Endothelial cell of umbilical vein (primary cell): ENCODE results near the gene IWS1. TPM values are rescaled to one million over a fixed set of nuclear protein-coding genes. Genes with fewer than 3 reads are reported as not detected.

Experiments
- BruUV-seq: library from RNA; stranded (reverse); fragments of 400-500 nt; replicated peaks from 2 replicates; lab custom pipeline; 2021; lab: Mats Ljungman, UMichigan
- CTCF ChIA-PET: fragments of 300-600, 350-600 bp; sonication (Branson Sonifier 250); formaldehyde crosslinking; loops from one replicate; lab custom pipeline; 2021; ENCODE audit warnings: antibody characterized with exemption, inconsistent platforms; lab: Charles Lee
- POLR2A ChIA-PET: fragments of 300-600, 350-600 bp; sonication (Branson Sonifier 250); formaldehyde crosslinking; loops from one replicate; lab custom pipeline; 2021; ENCODE audit warnings: antibody characterized with exemption, inconsistent platforms; lab: Charles Lee
- DNase-seq: peaks from one replicate; pipeline ENCODE4 v3.0.0-alpha.2; 2011; ENCODE audit warnings: low read depth, low spot score
- FAIRE-seq: peaks from 2 replicates; lab custom pipeline; 2011; peaks lifted over from hg19 to GRCh38; lab: Jason Lieb, UNC
- H2AFZ ChIP-seq: 2 replicates; pipeline ENCODE4 v1.6.0; 2012; ENCODE audit warnings: low read depth, low read length, control low read depth, inconsistent platforms
- H3K27ac ChIP-seq: 2 replicates; pipeline ENCODE4 v1.5.1; 2011; ENCODE audit warnings: low read depth, mild to moderate bottlenecking, control low read depth, low read length, moderate library complexity; ENCODE audit not compliant: insufficient read depth
- H3K27me3 ChIP-seq, 2 experiments: 2 replicates each; pipeline versions ENCODE4 v1.6.0 to v1.6.1; 2011; ENCODE audit warnings: low read length in 2 of 2, mixed read lengths in 1 of 2; ENCODE audit not compliant: control insufficient read depth in 2 of 2, insufficient read depth in 2 of 2
- H3K36me3 ChIP-seq, 2 experiments: 2 replicates in 1 of 2; 3 replicates in 1 of 2; pipeline ENCODE4 v1.5.1; 2011; ENCODE audit warnings: low read length in 2 of 2, mild to moderate bottlenecking in 1 of 2, moderate library complexity in 1 of 2; ENCODE audit not compliant: control insufficient read depth in 2 of 2, insufficient read depth in 2 of 2; ENCODE audit errors: extremely low read depth in 1 of 2
- H3K4me1 ChIP-seq: 3 replicates; pipeline ENCODE4 v1.5.1; 2011; ENCODE audit warnings: mild to moderate bottlenecking, low read length; ENCODE audit not compliant: control insufficient read depth, insufficient read depth; ENCODE audit errors: extremely low read depth
- H3K4me2 ChIP-seq: 2 replicates; pipeline ENCODE4 v1.6.1; 2011; ENCODE audit warnings: low read length, control low read depth, mixed read lengths; ENCODE audit not compliant: insufficient read depth
- H3K4me3 ChIP-seq, 3 experiments: fragments of 200-600 bp in 1 of 3; sonication (generic), shearing (Covaris generic) in 1 of 3; replicated peaks in 1 of 3; 2 replicates each; pipeline ENCODE4 v1.5.1; 2011 to 2016; ENCODE audit warnings: control low read depth in 3 of 3, low read length in 3 of 3, mild to moderate bottlenecking in 2 of 3, inconsistent platforms in 1 of 3, low read depth in 1 of 3, moderate library complexity in 1 of 3; ENCODE audit not compliant: insufficient read depth in 1 of 3
- H3K79me2 ChIP-seq: 2 replicates; pipeline ENCODE4 v1.6.0; 2012; ENCODE audit warnings: low read length, inconsistent platforms; ENCODE audit not compliant: control insufficient read depth, insufficient read depth
- H3K9ac ChIP-seq: replicated peaks from 2 replicates; pipeline ENCODE3; 2011; ENCODE audit warnings: low read length, control low read depth; ENCODE audit not compliant: insufficient read depth; ENCODE audit errors: extremely low read depth
- H3K9me1 ChIP-seq: replicated peaks from 3 replicates; pipeline ENCODE4 v1.6.0; 2011; ENCODE audit warnings: mild to moderate bottlenecking, low read length; ENCODE audit not compliant: control insufficient read depth, insufficient read depth; ENCODE audit errors: extremely low read depth
- H3K9me3 ChIP-seq: replicated peaks from 2 replicates; pipeline ENCODE4 v1.5.1; 2012; ENCODE audit warnings: low read length, inconsistent platforms; ENCODE audit not compliant: control insufficient read depth, insufficient read depth
- H4K20me1 ChIP-seq: replicated peaks from 2 replicates; pipeline ENCODE3; 2011; ENCODE audit warnings: mild to moderate bottlenecking, low read length; ENCODE audit not compliant: control insufficient read depth, insufficient read depth; ENCODE audit errors: extremely low read depth
- CTCF ChIP-seq, 2 donors: IDR thresholded peaks; 1 replicate in 1 of 2; 2 replicates in 1 of 2; pipeline ENCODE4 v1.5.1; 2011; ENCODE audit warnings: low read length in 2 of 2, mild to moderate bottlenecking in 2 of 2, moderate library complexity in 2 of 2, control low read depth in 1 of 2, inconsistent platforms in 1 of 2, low read depth in 1 of 2; ENCODE audit not compliant: insufficient read depth in 1 of 2; ENCODE audit errors: extremely low read depth in 1 of 2
- EZH2 ChIP-seq: IDR thresholded peaks from 2 replicates; pipeline ENCODE4 v1.6.1; 2012; ENCODE audit warnings: borderline replicate concordance, low read depth, mild to moderate bottlenecking, moderate library complexity, low read length, inconsistent platforms; ENCODE audit not compliant: severe bottlenecking
- FOS ChIP-seq: IDR thresholded peaks from 2 replicates; pipeline ENCODE4 v1.6.1; 2011; ENCODE audit warnings: mild to moderate bottlenecking, low read length, moderate library complexity, borderline replicate concordance; ENCODE audit not compliant: insufficient read depth
- GATA2 ChIP-seq: IDR thresholded peaks from 2 replicates; pipeline ENCODE4 v1.7.0; 2011; ENCODE audit warnings: low read depth, mild to moderate bottlenecking, moderate library complexity, mixed read lengths, low read length; ENCODE audit not compliant: insufficient read length, insufficient read depth
- JUN ChIP-seq: IDR thresholded peaks from 2 replicates; pipeline ENCODE4 v1.6.1; 2011; ENCODE audit warnings: borderline replicate concordance, low read depth; ENCODE audit not compliant: insufficient read length, insufficient read depth
- MAX ChIP-seq: IDR thresholded peaks from 2 replicates; pipeline ENCODE4 v1.6.1; 2011; ENCODE audit not compliant: insufficient read depth, insufficient read length
- MYC ChIP-seq: IDR thresholded peaks from one replicate; pipeline ENCODE4 v1.6.1; 2011; ENCODE audit warnings: mild to moderate bottlenecking, low read depth, low read length
- POLR2A ChIP-seq: IDR thresholded peaks from 2 replicates; pipeline ENCODE4 v1.6.1; 2012; ENCODE audit warnings: low read depth, mild to moderate bottlenecking, control low read depth, low read length
- POLR2AphosphoS5 ChIP-seq: IDR thresholded peaks from 2 replicates; pipeline ENCODE4 v1.6.1; 2012; ENCODE audit warnings: low read depth, mild to moderate bottlenecking, control low read depth, low read length, moderate library complexity; ENCODE audit not compliant: insufficient read depth
- dilution Hi-C: fragments of 300-500 bp; cut with MboI; formaldehyde crosslinking; loops from one replicate; pipeline ENCODE4 v1.15.0; 2019; ENCODE audit warnings: low sequenced_read_pairs; ENCODE audit not compliant: extremely low pct_ligation_motif_present
- intact Hi-C: fragments of 100-400 bp; cut with micrococcal nuclease; formaldehyde crosslinking; loops from one replicate; pipeline ENCODE4 v1.10.0; 2022
- polyA plus RNA-seq, 4 experiments: library from polyadenylated mRNA; depleted of rRNA in 3 of 4; stranded (reverse) in 3 of 4; unstranded in 1 of 4; fragments of >200 nt; gene quantifications; 2 replicates each; pipeline versions ENCODE4 v1.2.1 to v1.2.3, GENCODE V29; 2011 to 2012; ENCODE audit warnings: missing spikeins in 1 of 4
- total RNA-seq: library from RNA; stranded (reverse); gene quantifications from 2 replicates; pipeline ENCODE4 v1.2.3, GENCODE V29; 2021

The IWS1 gene
- total and polyA plus RNA-seq, 2 donors (not counting 3 experiments of a cell fraction or from before 2014, with no cell fraction given): 14.7 to 51.0 TPM

DNA sequence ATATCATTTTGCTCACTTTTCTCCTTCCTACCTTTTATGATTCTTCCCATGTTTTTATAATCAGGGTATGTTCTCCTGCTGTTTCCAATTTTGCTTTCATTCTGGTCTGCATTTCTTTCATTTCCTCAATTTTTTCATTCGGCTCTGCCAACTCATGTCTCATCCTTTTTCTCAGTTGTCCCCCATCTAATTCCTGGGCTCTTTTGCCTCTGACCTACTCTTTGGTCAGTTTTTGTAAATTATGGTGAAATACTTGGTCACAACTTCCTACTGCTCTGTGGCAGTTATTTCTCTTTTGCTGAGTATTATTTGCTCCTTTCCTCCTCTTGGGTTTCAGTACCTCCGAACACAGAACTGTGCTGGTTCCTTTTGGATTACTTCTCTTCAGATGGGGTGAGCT, 36.6 kb upstream of the IWS1 start:
- no peak overlapping the region for H2AFZ ChIP-seq
- no peaks in the 10 kb centered on the region for H3K4me1 ChIP-seq
- H3K27me3 ChIP-seq: peaks cover 7 to 9% of the 10 kb centered on the region in 2 experiments
- BruUV-seq: no TSS peak
- ChIA-PET POLR2A (no interaction called here), CTCF (interaction anchor here (6.6 kb wide), 1 partner anchor 28 kb away, joined by 32 read pairs; no protein-coding TSS in a partner anchor)
- DNase-seq (no peak), FAIRE-seq (no peak)
- H3K9me3 ChIP-seq: no peaks in the 10 kb centered on the region
- no peaks in the 10 kb centered on the region for H4K20me1 ChIP-seq
- no peaks in the 10 kb centered on the region for H3K36me3 ChIP-seq
- no peak overlapping the region for H3K4me3 ChIP-seq
- intact Hi-C loops (loop anchor here (5.0 kb wide), 1 partner anchor 849 kb away; no protein-coding TSS in a partner anchor), dilution Hi-C loops (no loop called here)
- H3K9ac ChIP-seq: no peak overlapping the region
- no peaks in the 10 kb centered on the region for H3K79me2 ChIP-seq
- TF ChIP-seq MAX: no peak
- TF ChIP-seq JUN: no peak
- TF ChIP-seq EZH2: no peak
- H3K27ac ChIP-seq: no peak overlapping the region
- no peak overlapping the region for H3K4me2 ChIP-seq
- no peaks in the 10 kb centered on the region for H3K9me1 ChIP-seq

GRCh38 chr2:127561371-127561770, 35.1 kb upstream of the IWS1 start:
- Histone ChIP-seq H3K36me3 (no peaks in the 10 kb centered on the region), H3K9me3 (no peaks in the 10 kb centered on the region), H3K4me1 (no peaks in the 10 kb centered on the region), H3K4me2 (no peak overlapping the region), H3K4me3 (no peak overlapping the region), H3K79me2 (no peaks in the 10 kb centered on the region), H4K20me1 (no peaks in the 10 kb centered on the region), H3K27me3 (peaks cover 12 to 17% of the 10 kb centered on the region in 2 experiments), H3K9ac (no peak overlapping the region), H2AFZ (no peak overlapping the region), H3K27ac (no peak overlapping the region), H3K9me1 (no peaks in the 10 kb centered on the region)
- dilution Hi-C loops (no loop called here), intact Hi-C loops (loop anchor here (5.0 kb wide), 1 partner anchor 851 kb away; no protein-coding TSS in a partner anchor)
- ChIA-PET CTCF (no interaction called here), POLR2A (no interaction called here)
- no peak for TF ChIP-seq GATA2
- TF ChIP-seq MAX: no peak
- no peak for TF ChIP-seq POLR2AphosphoS5
- TF ChIP-seq POLR2A: no peak
- no peak for TF ChIP-seq EZH2
- TF ChIP-seq CTCF (IDR thresholded peaks at IDR 0.05; ENCODE audit: extremely low read depth in 1 of 2, insufficient read depth in 1 of 2, low read depth in 1 of 2, low read length in 2 of 2): no peak
- no peak for TF ChIP-seq FOS
- TF ChIP-seq MYC: no peak
- TF ChIP-seq JUN: no peak
- DNase-seq (no peak), FAIRE-seq (no peak)
- no TSS peak for BruUV-seq
